Activated T-helper 9 cell treated with anti-CD3 and anti-CD28 coated beads, Interleukin-2, amount 50 U/mL, for 16 hours (primary cell): ENCODE results near the gene NAP1L1.

Experiments used
- DNase-seq: peaks from one replicate; pipeline ENCODE4 v3.0.0-alpha.2; 2020; ENCODE audit warnings: low read depth

Gene NAP1L1

DNA sequence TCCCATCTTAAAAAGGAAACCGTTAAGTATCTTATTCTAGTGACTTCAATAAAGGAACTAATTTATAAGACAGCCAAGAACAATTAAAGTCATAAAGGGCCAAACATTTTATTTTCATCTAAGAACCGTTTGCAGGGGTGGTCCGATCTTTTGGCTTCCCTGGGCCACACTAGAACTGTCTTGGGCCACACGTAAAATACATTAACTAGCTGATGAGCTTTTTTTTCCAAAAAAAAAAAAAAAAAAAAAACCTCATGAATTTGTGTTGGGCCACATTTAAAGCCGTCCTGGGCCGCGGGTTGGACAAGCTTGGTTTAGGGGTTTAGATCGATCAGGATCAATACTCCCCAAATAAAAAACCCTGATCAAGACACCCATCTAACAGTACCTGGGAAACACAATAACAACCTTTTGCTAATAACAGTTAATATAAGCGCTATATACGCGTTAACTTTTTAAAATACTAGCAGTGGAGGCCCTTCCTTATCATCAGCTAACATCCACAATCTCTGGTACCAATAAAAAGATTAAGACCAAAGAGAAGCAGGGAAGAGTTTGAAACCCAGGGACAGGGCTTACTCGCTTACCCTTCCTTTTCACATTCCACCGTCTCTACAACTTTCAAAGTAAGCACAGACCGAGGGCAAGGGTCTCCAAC is 1.1 kb downstream of the NAP1L1 start:
- no peak for DNase-seq

- DNase-seq = no peak
Observed at GRCh38 chr12:76081909-76082308, 2.6 kb downstream of the NAP1L1 start.

- no peak for DNase-seq
Observed at GRCh38 chr12:76080729-76081415, 3.6 kb downstream of the NAP1L1 start.

DNA sequence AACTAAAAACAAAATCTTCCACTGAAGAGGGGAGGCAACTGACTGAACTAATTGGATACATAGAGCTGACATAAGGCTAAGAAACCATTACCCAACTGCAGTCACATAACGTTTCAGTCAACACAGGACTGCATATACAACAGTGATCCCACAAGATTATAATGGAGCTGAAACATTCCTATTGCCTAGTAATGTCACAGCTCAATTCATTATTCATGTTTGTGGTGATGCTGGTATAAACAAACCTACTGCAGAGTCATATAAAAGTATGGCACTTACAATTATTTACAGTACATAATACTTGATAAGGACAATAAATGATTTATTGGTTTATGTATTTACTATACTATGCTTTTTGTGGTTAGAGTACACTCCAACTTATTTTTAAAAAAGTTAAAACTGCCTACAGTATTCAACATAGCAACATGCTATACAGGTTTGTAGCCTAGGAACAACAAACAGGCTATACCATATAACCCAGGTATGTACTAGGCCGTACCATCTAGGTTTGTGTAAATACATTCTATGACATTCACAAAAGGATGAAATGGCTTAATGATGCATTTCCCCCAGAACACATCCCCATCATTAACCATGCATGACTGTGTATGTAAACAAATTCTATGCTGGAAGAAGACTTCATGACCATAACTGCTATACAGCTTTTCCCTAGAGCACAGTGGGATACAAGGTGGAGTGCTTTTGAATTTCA is 4.3 kb downstream of the NAP1L1 start:
- DNase-seq = no peak

DNA sequence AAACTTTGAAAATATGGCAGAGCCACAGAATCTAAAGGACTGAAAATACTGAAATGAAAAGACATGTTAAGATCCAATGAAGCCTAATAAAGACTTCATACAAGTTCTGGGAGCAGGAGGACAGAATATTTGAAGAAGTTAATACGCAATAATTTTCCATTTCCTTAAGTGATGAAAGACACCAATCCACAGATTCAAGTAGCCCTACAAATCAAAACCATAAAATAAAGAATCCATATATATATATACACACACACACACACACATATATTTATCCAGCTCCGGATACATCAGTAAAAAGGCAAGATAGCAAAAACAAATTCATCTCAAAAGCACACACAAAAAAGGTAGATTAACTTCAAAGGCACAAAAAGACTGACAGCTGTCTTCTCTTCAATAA is 5.7 kb downstream of the NAP1L1 start:
- no peak for DNase-seq

- no peak for DNase-seq
Observed at GRCh38 chr12:76075448-76075847, 9.0 kb downstream of the NAP1L1 start.

GRCh38 chr12:76074701-76075336 is 9.7 kb downstream of the NAP1L1 start:
- no peak for DNase-seq

GRCh38 chr12:76073561-76073960 is 10.9 kb downstream of the NAP1L1 start:
- no peak for DNase-seq

GRCh38 chr12:76072568-76072967 is 11.9 kb downstream of the NAP1L1 start:
- no peak for DNase-seq

DNA sequence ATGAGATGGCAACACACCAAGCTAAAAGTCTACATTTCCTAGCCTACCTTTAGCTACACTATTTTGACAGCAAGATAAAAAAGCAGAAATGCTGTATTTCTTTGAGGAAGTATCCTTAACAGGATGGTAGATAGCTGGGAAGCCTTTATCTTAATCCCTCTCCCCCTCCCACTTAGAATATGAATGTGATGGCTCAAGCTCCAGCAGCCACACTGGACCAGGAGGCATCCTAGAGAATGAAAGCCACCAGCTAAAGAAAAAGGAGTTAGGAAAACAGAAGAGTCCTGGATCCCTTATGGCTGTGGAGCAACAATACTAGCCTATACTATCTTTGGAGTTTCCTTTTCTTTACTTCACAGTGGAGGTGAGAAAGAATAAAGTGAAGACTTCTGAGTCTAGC is 15.1 kb downstream of the NAP1L1 start:
- DNase-seq = no peak

GRCh38 chr12:76065917-76066316 is 18.6 kb downstream of the NAP1L1 start:
- no peak for DNase-seq

DNA sequence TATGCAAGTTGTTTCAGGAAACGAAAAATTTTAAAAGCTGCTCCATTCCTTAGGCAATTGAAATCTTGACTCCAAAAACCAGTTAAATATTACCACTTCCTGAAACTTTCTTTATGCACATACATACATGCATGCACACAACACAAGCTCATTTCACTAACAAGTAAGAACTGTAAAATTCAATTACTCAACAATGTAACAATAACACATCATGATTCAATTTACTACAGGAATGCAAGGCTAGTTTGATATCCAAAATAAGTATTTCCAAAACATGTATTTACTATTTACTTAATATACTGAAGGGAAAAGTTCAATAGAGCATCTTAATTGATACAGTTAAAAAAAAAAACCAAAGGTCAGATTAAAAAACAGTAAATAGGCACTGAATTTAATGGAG is 19.6 kb downstream of the NAP1L1 start:
- no peak for DNase-seq

GRCh38 chr12:76060111-76060510 is 24.4 kb downstream of the NAP1L1 start:
- DNase-seq = no peak

GRCh38 chr12:76057326-76057725 is 27.2 kb downstream of the NAP1L1 start:
- no peak for DNase-seq

DNA sequence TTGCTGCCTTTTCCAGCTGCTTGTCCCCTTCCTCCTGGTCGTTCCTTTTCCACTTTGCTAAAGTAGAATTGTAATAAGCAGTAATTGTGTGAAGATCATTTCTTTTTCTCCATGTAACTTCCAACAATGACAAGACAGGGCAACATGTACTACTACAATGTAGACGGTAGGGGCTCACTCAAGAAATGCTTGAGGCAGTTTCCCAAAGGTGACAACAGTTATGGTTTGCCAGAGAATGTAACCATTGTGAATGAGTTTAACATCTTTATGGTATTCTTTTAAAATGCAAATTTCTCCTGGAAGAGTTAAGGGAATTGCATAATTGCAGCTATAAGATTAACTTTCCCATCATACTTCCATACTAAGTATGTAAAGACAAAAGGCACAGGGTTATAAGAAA is 29.1 kb downstream of the NAP1L1 start:
- DNase-seq = no peak

- DNase-seq = no peak
Observed at GRCh38 chr12:76049575-76050251, 34.8 kb downstream of the NAP1L1 start.

DNA sequence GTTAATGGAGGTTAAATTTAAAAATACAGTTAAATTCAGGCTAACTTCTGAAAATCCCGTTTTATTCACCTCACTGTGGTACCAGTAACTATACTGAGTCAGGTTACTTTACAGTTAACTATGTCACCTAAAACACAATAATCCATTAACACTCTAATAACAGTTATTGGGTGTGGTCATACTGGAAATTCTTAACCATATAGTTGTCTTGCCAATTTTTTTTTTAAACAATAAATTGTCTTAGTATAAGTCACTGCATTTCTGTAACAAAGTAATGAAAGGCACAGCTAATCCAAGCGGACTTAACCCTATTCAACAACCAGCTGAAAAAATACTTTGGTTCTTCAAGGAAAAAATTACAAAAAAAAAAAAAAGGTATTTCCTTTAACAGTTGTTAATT is 36.7 kb downstream of the NAP1L1 start:
- no peak for DNase-seq

DNA sequence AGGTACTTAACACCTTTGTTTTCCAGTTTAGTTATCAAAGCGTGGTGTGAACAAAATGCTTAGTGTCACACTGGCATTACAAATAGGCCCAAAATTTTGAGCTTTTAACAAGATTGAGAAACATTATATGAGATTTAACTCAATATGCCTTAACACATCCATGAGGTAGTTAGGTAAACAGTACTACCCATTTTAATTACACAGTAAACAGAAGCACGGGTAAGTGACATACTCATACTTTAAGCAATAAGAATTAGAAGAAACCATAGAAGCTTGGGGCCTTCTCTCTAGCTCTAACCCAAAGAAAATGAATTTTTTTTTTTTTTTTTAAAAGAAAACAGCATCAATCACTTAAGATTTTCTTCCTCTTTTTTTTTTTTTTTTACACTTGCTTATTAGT is 37.4 kb downstream of the NAP1L1 start:
- DNase-seq = no peak

DNA sequence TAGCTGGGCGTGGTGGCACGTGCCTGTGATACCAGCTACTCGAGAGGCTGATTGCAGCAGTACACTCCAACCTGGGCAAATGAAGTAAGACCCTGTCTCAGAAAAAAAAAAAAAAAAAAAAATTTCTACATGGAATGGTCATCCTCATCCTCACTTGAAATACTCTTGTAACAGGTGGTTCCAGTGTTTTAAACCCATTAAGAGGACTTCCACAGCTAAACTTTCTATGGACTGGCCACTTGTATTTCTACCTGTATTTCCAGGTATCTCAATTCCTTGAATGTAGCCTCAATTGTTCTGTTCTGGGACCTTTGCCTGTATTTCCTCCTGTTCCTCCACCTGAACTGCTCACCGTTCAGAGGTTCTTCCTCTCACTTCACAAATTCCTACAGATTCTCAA is 41.1 kb downstream of the NAP1L1 start:
- no peak for DNase-seq

DNA sequence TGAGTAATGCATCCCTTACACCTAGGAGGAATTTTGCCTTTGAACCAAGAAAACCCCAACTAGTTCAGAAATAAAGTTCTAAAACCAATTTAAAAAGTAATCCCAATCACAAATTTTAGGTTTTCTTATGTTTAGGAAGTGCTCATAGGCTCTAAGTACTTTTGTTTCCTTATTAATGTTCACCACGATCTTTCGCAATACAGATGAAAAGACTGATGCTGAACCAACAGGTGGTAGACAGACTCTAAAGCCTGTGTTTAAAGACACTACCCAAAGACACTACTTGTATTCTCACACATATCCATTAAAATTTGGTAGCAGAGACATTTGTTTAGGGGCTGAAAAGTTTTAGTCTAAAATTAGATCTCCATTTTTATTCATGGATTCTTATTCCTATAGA is 42.3 kb downstream of the NAP1L1 start:
- no peak for DNase-seq

- no peak for DNase-seq
Observed at GRCh38 chr12:76041406-76041805, 43.1 kb downstream of the NAP1L1 start.

GRCh38 chr12:76040461-76040860 is 44.0 kb downstream of the NAP1L1 start:
- DNase-seq = no peak
